Skin of body (tissue), 2 donors: ENCODE measurements around the gene DPCD. TPM values are rescaled to one million over a fixed set of nuclear protein-coding genes. Genes with fewer than 3 reads are reported as not detected.

Source experiments
- DNase-seq: peaks from one replicate; lab custom pipeline; 2025; lab: John Stamatoyannopoulos, UW
- total RNA-seq: library from RNA; depleted of rRNA; stranded (reverse); fragments of >200 nt; gene quantifications from one replicate; pipeline ENCODE4 v1.2.3, GENCODE V29; 2014

Gene DPCD
- total RNA-seq, 1 donor from 2014 or later, result 21.5 TPM

- DNase-seq, result no peak
Measured at GRCh38 chr10:101567165-101568006, 20.7 kb upstream of the DPCD start.

GRCh38 chr10:101568054-101568745, 19.9 kb upstream of the DPCD start:
- DNase-seq, result no peak

- no peak for DNase-seq
Measured at GRCh38 chr10:101569323-101569621, 18.8 kb upstream of the DPCD start.

- peak; percentile 53 for DNase-seq
Measured at GRCh38 chr10:101569622-101570427, 18.3 kb upstream of the DPCD start.

DNA sequence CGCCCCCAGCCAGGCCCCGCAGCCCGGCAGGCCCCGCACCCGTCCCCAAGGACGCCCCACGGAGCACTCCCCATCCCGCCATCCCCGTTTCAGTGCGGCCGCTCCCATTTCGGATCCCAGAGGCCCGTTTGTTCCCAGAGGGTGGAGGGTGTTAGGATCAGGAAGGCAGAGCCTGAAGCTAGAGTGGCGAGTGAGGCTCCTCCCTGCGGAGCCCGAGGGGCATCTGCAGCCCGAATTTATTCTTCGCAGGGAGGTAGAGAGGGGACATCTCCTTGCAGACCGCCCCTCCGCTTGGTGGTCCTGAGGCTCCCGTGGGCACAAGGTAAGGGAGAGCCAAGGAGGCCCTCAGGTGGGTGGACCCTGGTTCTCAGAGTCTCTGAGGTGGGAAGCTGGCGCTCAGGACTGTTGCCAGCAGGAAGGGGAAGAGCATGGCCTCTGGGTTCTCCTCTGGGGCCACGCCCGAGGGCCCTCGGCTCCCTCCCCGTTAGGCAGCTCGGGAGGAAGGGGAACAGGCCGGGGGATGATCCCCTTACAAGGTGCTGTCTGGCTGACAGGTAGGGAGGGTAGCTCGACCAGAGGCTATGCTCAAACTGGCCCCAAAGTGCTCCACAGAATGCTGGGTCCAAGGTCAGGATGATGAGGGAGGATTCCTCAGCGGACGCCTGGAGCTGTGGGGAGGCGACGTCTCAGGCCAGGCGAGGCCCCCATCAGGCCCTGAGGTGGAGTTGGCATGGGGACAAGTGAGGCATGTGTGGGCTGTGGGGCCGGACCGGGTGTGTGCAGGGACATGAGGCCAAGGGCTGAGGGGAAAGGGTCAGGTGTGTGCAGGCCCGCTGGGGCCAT, 17.5 kb upstream of the DPCD start:
- no peak for DNase-seq

GRCh38 chr10:101571271-101571925, 16.7 kb upstream of the DPCD start:
- DNase-seq, result no peak

GRCh38 chr10:101572126-101572525, 16.0 kb upstream of the DPCD start:
- DNase-seq, result no peak

DNA sequence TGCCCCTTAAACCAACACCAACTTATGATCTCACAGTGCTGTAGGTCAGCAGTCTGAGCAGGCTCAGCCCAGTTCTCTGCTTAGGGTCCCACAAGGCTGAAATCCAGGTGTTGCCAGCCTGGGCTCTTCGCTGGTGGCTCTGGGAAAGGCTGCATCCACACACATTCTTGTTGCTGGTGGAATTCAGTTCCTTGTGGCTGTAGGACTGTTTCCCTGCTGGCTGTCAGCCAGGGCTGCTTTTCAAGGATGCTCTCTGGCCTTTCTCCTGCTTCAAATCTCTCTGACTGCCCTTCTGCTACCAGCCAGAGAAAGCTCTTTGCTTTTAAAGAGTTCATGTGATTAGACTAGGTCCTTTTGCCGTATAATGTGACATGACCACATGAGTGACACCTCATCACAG, 15.3 kb upstream of the DPCD start:
- no peak for DNase-seq

DNA sequence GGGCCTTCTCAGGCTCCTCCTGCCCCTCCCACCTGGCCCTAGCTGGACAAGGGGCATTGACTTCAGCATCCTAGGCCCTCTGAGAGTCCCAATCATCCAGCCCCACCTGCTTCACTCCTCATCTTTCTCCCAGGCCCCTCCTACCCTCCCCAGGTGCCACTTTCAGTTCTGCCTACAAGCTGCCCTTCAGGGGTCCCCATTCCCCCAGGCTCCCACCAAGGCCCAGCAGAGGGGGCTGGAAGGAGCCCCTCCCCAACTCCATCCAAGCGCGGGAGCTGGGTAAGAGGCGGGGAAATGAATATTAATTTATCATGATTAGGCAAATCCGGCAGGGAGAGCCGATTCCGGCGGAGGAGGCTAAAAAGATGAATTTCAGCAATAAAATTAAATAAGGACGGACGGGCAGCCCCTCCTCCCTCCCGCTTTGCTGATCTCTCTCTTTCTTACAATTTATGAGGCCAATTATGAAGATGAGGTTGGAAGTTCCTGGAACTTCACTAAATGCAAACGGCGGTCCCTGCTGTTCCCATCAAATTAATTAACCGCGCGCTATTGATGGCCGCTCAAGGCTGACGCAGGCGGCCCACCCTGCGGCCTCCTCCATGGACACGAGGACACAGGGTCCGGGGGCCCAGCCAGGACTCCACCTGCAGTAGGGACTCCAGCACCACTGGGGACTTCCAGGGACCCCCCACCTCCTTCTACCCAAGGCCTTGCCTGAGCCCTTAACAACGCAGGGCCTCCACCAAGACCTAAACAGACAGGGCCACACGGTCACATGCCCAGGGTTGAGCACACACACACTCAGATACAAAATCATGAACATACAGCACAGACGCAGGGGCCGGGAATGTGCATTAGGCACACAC, 14.0 kb upstream of the DPCD start:
- no peak for DNase-seq

- DNase-seq, result no peak
Measured at GRCh38 chr10:101575091-101575490, 13.0 kb upstream of the DPCD start.

- DNase-seq, result no peak
Measured at GRCh38 chr10:101575580-101576210, 12.4 kb upstream of the DPCD start.

- DNase-seq, result no peak
Measured at GRCh38 chr10:101576211-101576863, 11.8 kb upstream of the DPCD start.

DNA sequence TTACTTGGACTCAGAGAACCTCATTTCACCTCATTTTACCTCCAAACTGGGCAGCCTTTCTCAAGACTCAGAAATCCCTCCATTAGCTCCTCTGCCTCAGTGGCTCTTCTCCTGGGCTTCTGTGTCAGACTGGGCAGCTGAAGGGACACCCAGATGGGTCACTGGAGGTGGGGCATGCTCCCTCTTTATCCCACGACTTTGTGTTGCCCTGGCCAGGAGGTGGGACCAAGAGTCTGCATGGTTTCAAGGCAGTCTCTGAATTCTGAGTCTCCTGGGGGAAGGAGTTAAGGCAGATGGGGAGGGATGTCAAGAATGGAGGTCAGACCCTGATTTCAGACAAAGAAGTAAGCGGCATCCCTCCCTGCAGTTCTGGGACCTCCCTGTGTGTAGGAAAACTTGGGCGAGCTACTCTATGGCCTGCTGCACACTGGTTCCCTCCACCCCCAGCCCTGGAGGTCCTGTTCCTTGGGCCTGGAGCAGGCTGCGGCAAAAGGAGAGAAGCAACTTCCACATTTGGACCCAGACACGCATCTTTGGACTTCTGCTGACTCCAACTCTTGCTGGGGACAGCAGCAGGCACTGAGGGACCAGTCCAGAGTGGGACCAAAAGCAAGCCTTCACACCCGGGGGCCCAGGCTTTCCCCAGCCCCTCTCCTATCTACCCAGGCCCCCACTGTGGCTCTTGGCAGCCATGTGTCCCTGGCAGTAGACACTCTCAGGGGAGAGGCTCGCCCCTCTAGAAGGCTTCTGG, 10.8 kb upstream of the DPCD start:
- no peak for DNase-seq

GRCh38 chr10:101578192-101578591, 9.9 kb upstream of the DPCD start:
- DNase-seq, result no peak

GRCh38 chr10:101578803-101579515, 9.2 kb upstream of the DPCD start:
- no peak for DNase-seq

DNA sequence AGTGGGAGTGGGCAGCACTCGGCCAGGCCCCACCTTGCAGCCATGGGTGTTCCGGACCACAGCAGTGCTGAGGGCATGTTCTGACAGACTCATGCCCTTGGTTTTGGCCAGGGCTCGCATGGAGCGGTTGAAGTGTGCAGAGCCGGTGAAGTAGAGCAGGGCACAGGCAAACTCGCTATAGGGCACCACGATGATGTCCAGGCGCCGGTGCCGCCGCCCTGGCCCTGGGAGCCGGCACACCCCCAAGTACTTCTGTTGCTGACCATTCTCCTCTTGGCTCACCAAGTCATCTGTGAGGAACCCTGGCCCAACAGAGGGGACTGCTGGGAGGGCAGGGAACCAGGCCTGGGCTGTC, 8.6 kb upstream of the DPCD start:
- DNase-seq, result no peak
